WTC11 (cell line): ENCODE measurements around the gene PTPN4. TPM values are rescaled to one million over a fixed set of nuclear protein-coding genes. Genes with fewer than 3 reads are reported as not detected.
A peak's percentile ranks its signal among the peaks of the same experiment; 100 is the strongest.

Source experiments
- ATAC-seq: fragments of 200-7000 bp; cut with Tn5 transposase; 2 replicates; pipeline ENCODE4 v1.10.0; 2021; ENCODE audit warnings: mild to moderate bottlenecking, moderate library complexity
- CTCF ChIA-PET: fragments of 300-600 bp; sonication (Branson Sonifier 250); formaldehyde crosslinking; loops from one replicate; lab custom pipeline; 2021; ENCODE audit warnings: antibody characterized with exemption; lab: Charles Lee
- POLR2A ChIA-PET: fragments of 350-600 bp; sonication (Branson Sonifier 250); formaldehyde crosslinking; loops from one replicate; lab custom pipeline; 2021; ENCODE audit warnings: antibody characterized with exemption; lab: Charles Lee
- DNase-seq: peaks from one replicate; pipeline ENCODE4 v3.0.0; 2021; ENCODE audit warnings: low spot score
- H3K27ac Mint-ChIP-seq: 2 replicates; pipeline ENCODE4 v1.8.0; 2021; ENCODE audit warnings: mixed read lengths
- H3K27me3 Mint-ChIP-seq: 2 replicates; pipeline ENCODE4 v1.8.0; 2021; ENCODE audit warnings: low read depth, mild to moderate bottlenecking, moderate library complexity, mixed read lengths
- H3K36me3 Mint-ChIP-seq: 2 replicates; pipeline ENCODE4 v1.8.0; 2021; ENCODE audit warnings: mixed read lengths
- H3K4me1 Mint-ChIP-seq: 2 replicates; pipeline ENCODE4 v1.8.0; 2022; ENCODE audit warnings: mixed read lengths
- H3K4me3 Mint-ChIP-seq: 2 replicates; pipeline ENCODE4 v1.8.0; 2021; ENCODE audit warnings: mild to moderate bottlenecking, moderate library complexity, mixed read lengths
- H3K9me3 Mint-ChIP-seq: 2 replicates; pipeline ENCODE4 v1.8.0; 2021; ENCODE audit warnings: mixed read lengths
- ATF1 ChIP-seq: sonication (generic); formaldehyde crosslinking; IDR thresholded peaks from 2 replicates; pipeline ENCODE4 v1.8.1; 2023; ENCODE audit warnings: mild to moderate bottlenecking, moderate library complexity, missing genetic modification reagents
- ETV6 ChIP-seq: sonication (generic); formaldehyde crosslinking; IDR thresholded peaks from 2 replicates; pipeline ENCODE4 v1.8.1; 2022; ENCODE audit warnings: mild to moderate bottlenecking, missing genetic modification reagents
- GRHL2 ChIP-seq: fragments of 250-450 bp; sonication (Bioruptor Pico); IDR thresholded peaks from 2 replicates; pipeline ENCODE4 v1.8.0; 2022; ENCODE audit warnings: mild to moderate bottlenecking, moderate library complexity; ENCODE audit not compliant: insufficient replicate concordance, severe bottlenecking
- NFE2L1 ChIP-seq: sonication (generic); formaldehyde crosslinking; IDR thresholded peaks from 2 replicates; pipeline ENCODE4 v1.8.1; 2023; ENCODE audit warnings: missing genetic modification reagents
- PRRX2 ChIP-seq: fragments of 250-450 bp; sonication (Bioruptor Pico); IDR thresholded peaks from 2 replicates; pipeline ENCODE4 v1.8.0; 2021; ENCODE audit warnings: mild to moderate bottlenecking
- TP53 ChIP-seq: sonication (generic); formaldehyde crosslinking; IDR thresholded peaks from 2 replicates; pipeline ENCODE4 v1.8.1; 2023; ENCODE audit warnings: mild to moderate bottlenecking, missing genetic modification reagents
- ZNF317 ChIP-seq: sonication (generic); formaldehyde crosslinking; IDR thresholded peaks from 2 replicates; pipeline ENCODE4 v1.8.1; 2023; ENCODE audit warnings: low read depth, mild to moderate bottlenecking, moderate library complexity, missing genetic modification reagents, borderline replicate concordance
- total RNA-seq: library from RNA; stranded (reverse); gene quantifications from 3 replicates; pipeline ENCODE4 v1.2.3, GENCODE V29; 2021
- TF ChIP-seq, protein P1 (sequence below): sonication (generic); formaldehyde crosslinking; IDR thresholded peaks from 2 replicates; pipeline ENCODE4 v1.8.1; 2022; ENCODE audit warnings: mild to moderate bottlenecking, moderate library complexity, missing genetic modification reagents
- TF ChIP-seq, protein P2 (sequence below): sonication (generic); formaldehyde crosslinking; conservative IDR thresholded peaks from 2 replicates; pipeline ENCODE4 v1.8.1; 2023; ENCODE audit warnings: mild to moderate bottlenecking, low read depth, missing genetic modification reagents, moderate library complexity
- TF ChIP-seq, protein P3 (sequence below): sonication (generic); formaldehyde crosslinking; IDR thresholded peaks from 2 replicates; pipeline ENCODE4 v1.8.0; 2022; ENCODE audit warnings: missing genetic modification reagents
- TF ChIP-seq, protein P4 (sequence below): sonication (generic); formaldehyde crosslinking; IDR thresholded peaks from 2 replicates; pipeline ENCODE4 v1.8.1; 2023; ENCODE audit warnings: mild to moderate bottlenecking, missing genetic modification reagents, moderate library complexity
- TF ChIP-seq, protein P5 (sequence below): sonication (generic); formaldehyde crosslinking; IDR thresholded peaks from 2 replicates; pipeline ENCODE4 v1.8.1; 2022; ENCODE audit warnings: missing genetic modification reagents, borderline replicate concordance
- TF ChIP-seq, protein P6 (sequence below): sonication (generic); formaldehyde crosslinking; IDR thresholded peaks from 2 replicates; pipeline ENCODE4 v1.8.0; 2022; ENCODE audit warnings: mild to moderate bottlenecking, missing genetic modification reagents

PTPN4 gene
- total RNA-seq, 1 experiment from 2014 or later = 85.8 TPM

DNA sequence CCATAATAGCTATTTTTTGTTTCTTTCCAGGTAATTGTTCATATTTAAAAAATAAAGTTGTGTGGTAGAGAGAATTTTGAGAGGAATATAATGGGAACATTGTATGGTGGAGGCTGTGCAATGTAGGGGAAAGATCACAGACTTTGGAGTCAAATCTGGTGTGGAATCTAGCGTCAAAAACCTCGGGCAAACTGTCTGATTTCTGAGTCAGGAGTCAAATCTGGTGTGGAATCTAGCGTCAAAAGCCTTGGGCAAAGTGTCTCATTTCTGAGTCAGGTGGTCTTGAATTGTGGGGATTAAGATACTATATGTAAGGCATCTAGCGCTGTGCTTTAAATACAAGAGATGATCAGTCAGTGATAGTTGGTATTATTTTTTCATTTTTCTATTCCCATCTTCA is 5.1 kb downstream of the PTPN4 start (continued):
- TF ChIP-seq, protein P1, sequence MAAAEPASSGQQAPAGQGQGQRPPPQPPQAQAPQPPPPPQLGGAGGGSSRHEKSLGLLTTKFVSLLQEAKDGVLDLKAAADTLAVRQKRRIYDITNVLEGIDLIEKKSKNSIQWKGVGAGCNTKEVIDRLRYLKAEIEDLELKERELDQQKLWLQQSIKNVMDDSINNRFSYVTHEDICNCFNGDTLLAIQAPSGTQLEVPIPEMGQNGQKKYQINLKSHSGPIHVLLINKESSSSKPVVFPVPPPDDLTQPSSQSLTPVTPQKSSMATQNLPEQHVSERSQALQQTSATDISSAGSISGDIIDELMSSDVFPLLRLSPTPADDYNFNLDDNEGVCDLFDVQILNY (CRISPR knock-in tag) = no peak

DNA sequence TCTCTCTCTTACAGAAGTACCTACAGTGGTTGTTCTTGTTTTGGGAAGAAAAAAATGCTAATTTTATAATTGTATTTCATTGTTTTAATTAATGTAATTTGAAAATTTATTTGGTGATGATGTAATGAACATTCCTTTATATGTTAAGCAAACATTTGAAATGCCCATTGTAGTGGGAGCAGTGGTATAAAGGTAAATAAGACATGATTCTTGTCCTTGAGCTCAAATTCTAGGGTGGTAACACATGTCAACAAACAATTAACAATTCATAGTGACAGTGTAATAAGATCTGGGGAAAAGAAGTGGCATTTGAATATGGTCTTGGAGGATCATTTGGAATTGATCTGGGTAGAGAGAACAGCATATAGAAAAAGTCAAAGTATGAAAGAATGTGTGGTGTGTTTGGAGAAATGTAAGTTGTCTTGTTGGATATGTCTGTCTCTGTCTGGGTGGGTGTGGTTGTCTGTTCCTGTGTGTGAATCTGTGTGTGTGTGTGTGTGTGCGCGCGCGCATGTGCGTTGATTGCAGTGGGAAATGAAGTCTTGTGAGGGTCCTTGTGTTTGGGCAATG is 5.8 kb downstream of the PTPN4 start:
- H3K36me3 Mint-ChIP-seq = 0 out of 2 replicates have a peak, but pooled peaks cover 2% of the 10 kb centered on the region
- TF ChIP-seq, protein P2, sequence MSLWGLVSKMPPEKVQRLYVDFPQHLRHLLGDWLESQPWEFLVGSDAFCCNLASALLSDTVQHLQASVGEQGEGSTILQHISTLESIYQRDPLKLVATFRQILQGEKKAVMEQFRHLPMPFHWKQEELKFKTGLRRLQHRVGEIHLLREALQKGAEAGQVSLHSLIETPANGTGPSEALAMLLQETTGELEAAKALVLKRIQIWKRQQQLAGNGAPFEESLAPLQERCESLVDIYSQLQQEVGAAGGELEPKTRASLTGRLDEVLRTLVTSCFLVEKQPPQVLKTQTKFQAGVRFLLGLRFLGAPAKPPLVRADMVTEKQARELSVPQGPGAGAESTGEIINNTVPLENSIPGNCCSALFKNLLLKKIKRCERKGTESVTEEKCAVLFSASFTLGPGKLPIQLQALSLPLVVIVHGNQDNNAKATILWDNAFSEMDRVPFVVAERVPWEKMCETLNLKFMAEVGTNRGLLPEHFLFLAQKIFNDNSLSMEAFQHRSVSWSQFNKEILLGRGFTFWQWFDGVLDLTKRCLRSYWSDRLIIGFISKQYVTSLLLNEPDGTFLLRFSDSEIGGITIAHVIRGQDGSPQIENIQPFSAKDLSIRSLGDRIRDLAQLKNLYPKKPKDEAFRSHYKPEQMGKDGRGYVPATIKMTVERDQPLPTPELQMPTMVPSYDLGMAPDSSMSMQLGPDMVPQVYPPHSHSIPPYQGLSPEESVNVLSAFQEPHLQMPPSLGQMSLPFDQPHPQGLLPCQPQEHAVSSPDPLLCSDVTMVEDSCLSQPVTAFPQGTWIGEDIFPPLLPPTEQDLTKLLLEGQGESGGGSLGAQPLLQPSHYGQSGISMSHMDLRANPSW (CRISPR knock-in tag) = no peak
- TF ChIP-seq, protein P3, sequence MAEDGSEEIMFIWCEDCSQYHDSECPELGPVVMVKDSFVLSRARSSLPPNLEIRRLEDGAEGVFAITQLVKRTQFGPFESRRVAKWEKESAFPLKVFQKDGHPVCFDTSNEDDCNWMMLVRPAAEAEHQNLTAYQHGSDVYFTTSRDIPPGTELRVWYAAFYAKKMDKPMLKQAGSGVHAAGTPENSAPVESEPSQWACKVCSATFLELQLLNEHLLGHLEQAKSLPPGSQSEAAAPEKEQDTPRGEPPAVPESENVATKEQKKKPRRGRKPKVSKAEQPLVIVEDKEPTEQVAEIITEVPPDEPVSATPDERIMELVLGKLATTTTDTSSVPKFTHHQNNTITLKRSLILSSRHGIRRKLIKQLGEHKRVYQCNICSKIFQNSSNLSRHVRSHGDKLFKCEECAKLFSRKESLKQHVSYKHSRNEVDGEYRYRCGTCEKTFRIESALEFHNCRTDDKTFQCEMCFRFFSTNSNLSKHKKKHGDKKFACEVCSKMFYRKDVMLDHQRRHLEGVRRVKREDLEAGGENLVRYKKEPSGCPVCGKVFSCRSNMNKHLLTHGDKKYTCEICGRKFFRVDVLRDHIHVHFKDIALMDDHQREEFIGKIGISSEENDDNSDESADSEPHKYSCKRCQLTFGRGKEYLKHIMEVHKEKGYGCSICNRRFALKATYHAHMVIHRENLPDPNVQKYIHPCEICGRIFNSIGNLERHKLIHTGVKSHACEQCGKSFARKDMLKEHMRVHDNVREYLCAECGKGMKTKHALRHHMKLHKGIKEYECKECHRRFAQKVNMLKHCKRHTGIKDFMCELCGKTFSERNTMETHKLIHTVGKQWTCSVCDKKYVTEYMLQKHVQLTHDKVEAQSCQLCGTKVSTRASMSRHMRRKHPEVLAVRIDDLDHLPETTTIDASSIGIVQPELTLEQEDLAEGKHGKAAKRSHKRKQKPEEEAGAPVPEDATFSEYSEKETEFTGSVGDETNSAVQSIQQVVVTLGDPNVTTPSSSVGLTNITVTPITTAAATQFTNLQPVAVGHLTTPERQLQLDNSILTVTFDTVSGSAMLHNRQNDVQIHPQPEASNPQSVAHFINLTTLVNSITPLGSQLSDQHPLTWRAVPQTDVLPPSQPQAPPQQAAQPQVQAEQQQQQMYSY = no peak
- TF ChIP-seq ATF1 (CRISPR knock-in tag) = no peak
- no peak for TF ChIP-seq NFE2L1 (CRISPR knock-in tag)
- TF ChIP-seq ZNF317 = no peak
- TF ChIP-seq ETV6 (CRISPR knock-in tag) = no peak
- no peak for TF ChIP-seq TP53 (CRISPR knock-in tag)
- TF ChIP-seq, protein P4, sequence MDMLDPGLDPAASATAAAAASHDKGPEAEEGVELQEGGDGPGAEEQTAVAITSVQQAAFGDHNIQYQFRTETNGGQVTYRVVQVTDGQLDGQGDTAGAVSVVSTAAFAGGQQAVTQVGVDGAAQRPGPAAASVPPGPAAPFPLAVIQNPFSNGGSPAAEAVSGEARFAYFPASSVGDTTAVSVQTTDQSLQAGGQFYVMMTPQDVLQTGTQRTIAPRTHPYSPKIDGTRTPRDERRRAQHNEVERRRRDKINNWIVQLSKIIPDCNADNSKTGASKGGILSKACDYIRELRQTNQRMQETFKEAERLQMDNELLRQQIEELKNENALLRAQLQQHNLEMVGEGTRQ (CRISPR knock-in tag) = no peak
- TF ChIP-seq, protein P5, sequence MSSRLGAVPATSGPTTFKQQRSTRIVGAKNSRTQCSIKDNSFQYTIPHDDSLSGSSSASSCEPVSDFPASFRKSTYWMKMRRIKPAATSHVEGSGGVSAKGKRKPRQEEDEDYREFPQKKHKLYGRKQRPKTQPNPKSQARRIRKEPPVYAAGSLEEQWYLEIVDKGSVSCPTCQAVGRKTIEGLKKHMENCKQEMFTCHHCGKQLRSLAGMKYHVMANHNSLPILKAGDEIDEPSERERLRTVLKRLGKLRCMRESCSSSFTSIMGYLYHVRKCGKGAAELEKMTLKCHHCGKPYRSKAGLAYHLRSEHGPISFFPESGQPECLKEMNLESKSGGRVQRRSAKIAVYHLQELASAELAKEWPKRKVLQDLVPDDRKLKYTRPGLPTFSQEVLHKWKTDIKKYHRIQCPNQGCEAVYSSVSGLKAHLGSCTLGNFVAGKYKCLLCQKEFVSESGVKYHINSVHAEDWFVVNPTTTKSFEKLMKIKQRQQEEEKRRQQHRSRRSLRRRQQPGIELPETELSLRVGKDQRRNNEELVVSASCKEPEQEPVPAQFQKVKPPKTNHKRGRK (CRISPR knock-in tag) = no peak
- TF ChIP-seq, protein P6, sequence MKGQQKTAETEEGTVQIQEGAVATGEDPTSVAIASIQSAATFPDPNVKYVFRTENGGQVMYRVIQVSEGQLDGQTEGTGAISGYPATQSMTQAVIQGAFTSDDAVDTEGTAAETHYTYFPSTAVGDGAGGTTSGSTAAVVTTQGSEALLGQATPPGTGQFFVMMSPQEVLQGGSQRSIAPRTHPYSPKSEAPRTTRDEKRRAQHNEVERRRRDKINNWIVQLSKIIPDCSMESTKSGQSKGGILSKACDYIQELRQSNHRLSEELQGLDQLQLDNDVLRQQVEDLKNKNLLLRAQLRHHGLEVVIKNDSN = no peak
- TF ChIP-seq PRRX2 (CRISPR knock-in tag) = no peak
- TF ChIP-seq GRHL2 (CRISPR knock-in tag) = no peak
- TF ChIP-seq, all 79 proteins: peak for 0
- DNase-seq (no peak), ATAC-seq (no peak)
- Mint-ChIP-seq H3K4me1 (peaks cover 38% of the 10 kb centered on the region), H3K4me3 (peak overlapping the region; percentile 18), H3K27ac (peak overlapping the region; percentile 57), H3K27me3 (no peaks in the 10 kb centered on the region), H3K9me3 (no peaks in the 10 kb centered on the region)
- POLR2A ChIA-PET = interaction anchor here (0.7 kb wide), 1 partner anchor 26 kb away, joined by 4 read pairs; no protein-coding TSS in a partner anchor
- CTCF ChIA-PET = interaction anchor here (0.6 to 1.4 kb wide), 2 partner anchors 63 to 681 kb away, joined by 3 to 4 read pairs; no protein-coding TSS in a partner anchor
